H54 (cell line): Measurements from ENCODE around the gene OR2G3.

Source experiments
- DNase-seq: peaks from one replicate; pipeline ENCODE4 v3.0.0; 2011; ENCODE audit warnings: low spot score, mixed read lengths; ENCODE audit not compliant: insufficient read length
- FAIRE-seq: peaks from 3 replicates; lab custom pipeline; 2011; peaks lifted over from hg19 to GRCh38; lab: Jason Lieb, UNC
- POLR2A ChIP-seq: IDR thresholded peaks from 2 replicates; pipeline ENCODE4 v1.6.1; 2011; ENCODE audit warnings: low read depth, mild to moderate bottlenecking, low read length

Gene OR2G3

DNA sequence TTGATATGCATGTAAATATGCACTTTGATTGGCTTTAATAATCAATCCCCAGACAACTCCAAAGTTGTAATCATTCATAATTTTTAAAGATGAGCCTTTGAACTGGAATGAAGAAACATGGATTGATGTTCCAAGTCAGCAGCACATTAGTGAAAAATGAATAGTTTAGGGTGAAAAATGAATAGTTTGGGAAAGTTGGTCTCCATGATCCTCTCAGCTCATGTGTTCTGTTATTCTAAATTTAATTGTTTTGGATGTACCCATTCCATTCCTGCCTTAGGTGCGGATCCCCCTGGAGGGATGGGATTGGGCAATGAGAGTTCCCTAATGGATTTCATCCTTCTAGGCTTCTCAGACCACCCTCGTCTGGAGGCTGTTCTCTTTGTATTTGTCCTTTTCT lies at the start of gene OR2G3:
OR2G3 (plus strand) TSS at position 301 of the 400 bp plus-strand sequence; CDS start at position 301, 0 bp downstream.
- no peak for FAIRE-seq
- TF ChIP-seq POLR2A, result no peak
- no peak for DNase-seq

- no peak for TF ChIP-seq POLR2A
- DNase-seq (no peak), FAIRE-seq (no peak)
Measured at GRCh38 chr1:247557926-247558674, 47.3 kb upstream of the OR2G3 start.

DNA sequence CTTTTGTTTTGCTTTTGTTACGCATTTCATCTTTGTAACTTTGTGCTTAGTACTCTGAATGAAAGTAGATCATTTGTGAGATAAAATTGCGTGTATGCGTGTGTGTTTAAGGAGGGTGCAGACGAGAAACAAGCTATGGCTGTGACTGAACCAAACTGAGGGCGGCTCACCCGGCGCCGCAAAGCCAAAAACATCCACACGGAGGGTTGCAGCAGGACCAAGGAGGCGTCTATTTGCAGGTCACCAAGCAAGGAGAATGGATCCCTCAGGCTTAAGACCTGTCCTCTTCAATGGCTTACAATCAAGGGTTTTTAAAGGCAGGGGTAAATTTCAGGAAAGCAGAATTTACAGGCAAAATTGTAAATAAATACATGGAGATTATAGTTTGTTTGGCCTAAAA lies 43.7 kb upstream of the OR2G3 start:
- no peak for FAIRE-seq

DNA sequence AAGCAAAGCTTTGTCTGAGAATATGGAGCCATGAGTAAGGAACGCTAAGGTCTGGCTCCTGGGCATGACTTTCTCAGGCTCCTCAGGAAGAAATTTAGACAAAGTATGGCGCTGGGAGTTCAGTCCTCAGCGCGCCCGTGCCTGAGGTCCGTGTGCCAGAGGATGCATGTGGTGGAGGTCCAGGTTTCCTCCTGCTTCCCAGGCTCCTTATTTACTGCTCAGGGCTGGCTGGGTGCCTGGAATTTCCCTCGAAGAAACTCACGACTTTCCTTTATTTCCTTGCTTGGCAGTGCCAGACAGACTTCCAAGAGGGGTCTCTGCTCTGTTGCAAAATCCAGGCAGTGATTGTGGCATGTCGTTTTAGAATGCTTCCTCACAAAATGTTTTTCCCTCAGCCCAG lies 43.2 kb upstream of the OR2G3 start:
- FAIRE-seq, result no peak

More for the DNA sequence above, 43.7 kb upstream of the OR2G3 start:
- TF ChIP-seq POLR2A, result no peak
- no peak for DNase-seq

DNA sequence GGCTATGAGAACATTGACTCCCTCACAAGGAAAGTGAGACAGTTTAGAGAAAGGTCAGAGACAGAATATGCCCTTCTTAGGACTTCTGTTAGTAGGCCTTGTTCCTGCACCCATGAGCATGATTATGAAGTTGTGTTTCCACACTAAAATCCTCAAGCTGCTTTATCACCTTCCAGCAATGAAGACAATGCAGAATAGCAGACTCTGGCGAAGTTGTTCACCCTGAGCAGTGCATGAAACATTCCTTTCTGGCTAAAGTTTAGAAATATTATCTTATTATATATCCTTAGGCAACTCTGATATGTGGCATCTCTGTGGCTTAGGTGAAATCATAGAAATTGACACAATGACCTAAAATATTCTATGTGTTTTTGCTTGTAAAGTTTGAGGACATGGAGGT lies 31.1 kb upstream of the OR2G3 start:
- FAIRE-seq (no peak), DNase-seq (no peak)
- no peak for TF ChIP-seq POLR2A

More for the DNA sequence above, 43.2 kb upstream of the OR2G3 start:
- DNase-seq, result no peak
- no peak for TF ChIP-seq POLR2A

DNA sequence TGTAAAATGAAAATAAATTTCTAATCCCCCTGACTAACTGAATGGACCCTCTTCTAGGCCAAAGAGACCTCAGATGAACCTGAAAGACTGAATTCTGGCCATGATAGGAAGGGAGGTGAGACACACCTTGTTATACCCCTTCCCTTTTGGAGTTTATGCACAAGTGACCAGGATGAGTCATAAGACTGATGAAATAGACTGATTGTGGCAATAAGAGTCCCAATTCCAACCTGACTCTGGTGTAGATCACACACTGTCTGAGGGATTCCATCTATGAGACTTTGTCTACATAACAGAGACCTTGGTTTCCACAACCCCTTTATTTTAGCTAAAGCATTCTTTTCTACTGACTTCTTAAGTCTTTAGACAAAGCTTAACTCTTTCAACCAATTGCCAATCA lies 30.7 kb upstream of the OR2G3 start:
- FAIRE-seq, result no peak
- TF ChIP-seq POLR2A, result no peak
- no peak for DNase-seq

- DNase-seq, result no peak
- FAIRE-seq, result no peak
- TF ChIP-seq POLR2A, result no peak
Measured at GRCh38 chr1:247576514-247576913, 28.9 kb upstream of the OR2G3 start.

- DNase-seq (no peak), FAIRE-seq (no peak)
- no peak for TF ChIP-seq POLR2A
Measured at GRCh38 chr1:247578946-247579460, 26.4 kb upstream of the OR2G3 start.

- no peak for TF ChIP-seq POLR2A
- no peak for DNase-seq
- FAIRE-seq, result no peak
Measured at GRCh38 chr1:247588060-247588459, 17.3 kb upstream of the OR2G3 start, which contains the start of gene OR2G2. OR2G2 (plus strand) TSS chr1:247588360; CDS start chr1:247588360, 0 bp downstream.

- FAIRE-seq (no peak), DNase-seq (no peak)
- no peak for TF ChIP-seq POLR2A
Measured at GRCh38 chr1:247613405-247613804, 8.0 kb downstream of the OR2G3 start.

DNA sequence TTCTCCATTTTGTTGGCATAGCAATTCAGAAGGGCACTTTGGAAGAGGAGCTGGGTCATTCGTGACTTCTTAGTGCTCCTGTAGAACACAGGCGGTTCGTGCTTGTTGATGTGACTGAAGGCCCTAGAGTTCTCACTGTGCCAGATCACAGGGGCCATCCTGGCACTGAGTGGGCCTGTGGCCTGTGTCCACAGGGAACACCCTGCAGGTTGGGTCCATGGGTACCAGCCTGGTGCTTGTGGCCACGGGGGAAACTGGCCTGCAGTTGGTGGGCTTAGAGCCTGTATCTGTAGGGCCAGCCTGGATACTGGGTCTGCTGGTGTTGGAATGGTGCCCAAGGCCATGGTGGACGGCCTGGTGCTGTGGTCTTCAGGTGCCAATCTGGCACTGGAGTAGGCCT lies 9.2 kb downstream of the OR2G3 start:
- FAIRE-seq (no peak), DNase-seq (no peak)
- TF ChIP-seq POLR2A, result no peak

- no peak for FAIRE-seq
- no peak for TF ChIP-seq POLR2A
Measured at GRCh38 chr1:247627951-247628350, 22.6 kb downstream of the OR2G3 start.

GRCh38 chr1:247638011-247638410 lies 32.6 kb downstream of the OR2G3 start:
- no peak for FAIRE-seq
- TF ChIP-seq POLR2A, result no peak
- DNase-seq, result no peak

More at GRCh38 chr1:247627951-247628350, 22.6 kb downstream of the OR2G3 start:
- no peak for DNase-seq

GRCh38 chr1:247638781-247639180 lies 33.4 kb downstream of the OR2G3 start:
- FAIRE-seq, result no peak
- no peak for DNase-seq
- no peak for TF ChIP-seq POLR2A
